SK-N-SH (cell line): Measurements from ENCODE around the gene NTM. TPM values are rescaled to one million over a fixed set of nuclear protein-coding genes. Genes with fewer than 3 reads are reported as not detected.

Experiments used
- CTCF ChIA-PET: fragments of 300-600, 350-600 bp; formaldehyde crosslinking; extraction: SDS; loops from one replicate; lab custom pipeline; 2021; lab: Yijun Ruan, JAX
- POLR2A ChIA-PET: fragments of 350-600 bp; sonication (Branson Sonifier 250); formaldehyde crosslinking; extraction: SDS; loops from one replicate; lab custom pipeline; 2020; ENCODE audit warnings: antibody characterized with exemption, inconsistent platforms; lab: Yijun Ruan, JAX
- DNase-seq: peaks from one replicate; pipeline ENCODE4 v3.0.0; 2012
- H2AFZ ChIP-seq: fragments of 200-600 bp; sonication (generic); 2 replicates; pipeline ENCODE4 v1.8.1; 2016; ENCODE audit warnings: antibody characterized with exemption, mild to moderate bottlenecking, low read depth
- H3F3A ChIP-seq: fragments of 200-600 bp; sonication (generic); replicated peaks from 2 replicates; pipeline ENCODE3; 2016; ENCODE audit warnings: antibody characterized with exemption, mild to moderate bottlenecking; ENCODE audit not compliant: insufficient read depth
- H3K27ac ChIP-seq, 2 experiments: fragments of 200-500 bp in 1 of 2; fragments of 200-600 bp in 1 of 2; sonication (Bioruptor generic) in 1 of 2; sonication (generic), shearing (Covaris generic) in 1 of 2; 2 replicates each; pipeline versions ENCODE4 v1.5.1 to v1.6.1; 2014 to 2016; ENCODE audit warnings: low read depth in 2 of 2, inconsistent platforms in 1 of 2, low read length in 1 of 2, mild to moderate bottlenecking in 1 of 2, mixed read lengths in 1 of 2
- H3K27me3 ChIP-seq: fragments of 200-600 bp; sonication (generic), shearing (Covaris generic); 2 replicates; pipeline ENCODE4 v1.6.1; 2016; ENCODE audit warnings: mixed run types; ENCODE audit not compliant: insufficient read depth
- H3K36me3 ChIP-seq, 2 experiments: fragments of 200-500 bp in 1 of 2; fragments of 200-600 bp in 1 of 2; sonication (Bioruptor generic) in 1 of 2; sonication (generic) in 1 of 2; replicated peaks in 1 of 2; 2 replicates each; pipeline versions ENCODE3 to v1.5.1; 2014 to 2016; ENCODE audit warnings: low read length in 1 of 2, mild to moderate bottlenecking in 1 of 2; ENCODE audit not compliant: insufficient read depth in 2 of 2, control insufficient read depth in 1 of 2
- H3K4me1 ChIP-seq, 2 experiments: fragments of 200-500 bp in 1 of 2; fragments of 200-600 bp in 1 of 2; sonication (Bioruptor generic) in 1 of 2; sonication (generic), shearing (Covaris generic) in 1 of 2; 2 replicates each; pipeline versions ENCODE4 v1.5.1 to v1.6.1; 2014 to 2016; ENCODE audit warnings: low read depth in 1 of 2, low read length in 1 of 2, mixed run types in 1 of 2; ENCODE audit not compliant: insufficient read depth in 2 of 2, control insufficient read depth in 1 of 2
- H3K4me2 ChIP-seq: fragments of 200-600 bp; sonication (generic), shearing (Covaris generic); 2 replicates; pipeline ENCODE4 v1.6.1; 2017; ENCODE audit warnings: mixed run types
- H3K4me3 ChIP-seq, 2 experiments: fragments of 200-500 bp in 1 of 2; fragments of 200-600 bp in 1 of 2; sonication (Bioruptor generic) in 1 of 2; sonication (generic), shearing (Covaris generic) in 1 of 2; 2 replicates each; pipeline versions ENCODE4 v1.5.1 to v1.8.1; 2014 to 2016; ENCODE audit warnings: low read depth in 2 of 2, inconsistent platforms in 1 of 2, low read length in 1 of 2, mild to moderate bottlenecking in 1 of 2, mixed read lengths in 1 of 2, moderate library complexity in 1 of 2
- H3K79me2 ChIP-seq: fragments of 200-600 bp; sonication (generic); 2 replicates; pipeline ENCODE4 v1.8.1; 2017; ENCODE audit warnings: mild to moderate bottlenecking; ENCODE audit not compliant: insufficient read depth
- H3K9ac ChIP-seq: fragments of 200-600 bp; sonication (generic); 2 replicates; pipeline ENCODE4 v1.6.1; 2017; ENCODE audit warnings: mixed run types
- H3K9me2 ChIP-seq: fragments of 200-600 bp; sonication (generic); 2 replicates; pipeline ENCODE4 v1.6.1; 2017; ENCODE audit warnings: mixed run types
- H3K9me3 ChIP-seq: fragments of 200-600 bp; sonication (generic); 2 replicates; pipeline ENCODE4 v1.6.1; 2017; ENCODE audit warnings: mixed run types, mild to moderate bottlenecking, moderate library complexity
- H4K20me1 ChIP-seq: fragments of 200-600 bp; sonication (generic); 2 replicates; pipeline ENCODE4 v1.6.1; 2017; ENCODE audit warnings: mild to moderate bottlenecking, mixed run types; ENCODE audit not compliant: insufficient read depth
- CHD2 ChIP-seq: fragments of 150-350 bp; IDR thresholded peaks from 2 replicates; pipeline ENCODE4 v1.6.1; 2018; ENCODE audit warnings: low read length; ENCODE audit not compliant: partially characterized antibody
- ELF1 ChIP-seq: IDR thresholded peaks from 2 replicates; pipeline ENCODE4 v1.4.0; 2012
- EZH2phosphoT487 ChIP-seq: fragments of 200-600 bp; sonication (generic); IDR thresholded peaks from 2 replicates; pipeline ENCODE4 v1.6.1; 2017; ENCODE audit warnings: low read depth, mixed run types, mild to moderate bottlenecking, antibody characterized with exemption, moderate library complexity, borderline replicate concordance
- FOXJ3 ChIP-seq: sonication (generic); formaldehyde crosslinking; IDR thresholded peaks from 2 replicates; pipeline ENCODE4 v1.5.1; 2020; ENCODE audit warnings: mild to moderate bottlenecking, missing genetic modification reagents
- GABPA ChIP-seq: IDR thresholded peaks from 2 replicates; pipeline ENCODE4 v1.4.0; 2012; ENCODE audit warnings: low read depth, mild to moderate bottlenecking
- GATA2 ChIP-seq: sonication (generic); formaldehyde crosslinking; IDR thresholded peaks from 2 replicates; pipeline ENCODE4 v1.5.0; 2020; ENCODE audit warnings: mild to moderate bottlenecking, missing genetic modification reagents
- JUND ChIP-seq: IDR thresholded peaks from 2 replicates; pipeline ENCODE4 v1.4.0; 2012
- MAX ChIP-seq: IDR thresholded peaks from 2 replicates; pipeline ENCODE4 v1.4.0; 2012; ENCODE audit warnings: low read depth
- NFIC ChIP-seq: IDR thresholded peaks from 2 replicates; pipeline ENCODE4 v1.4.0; 2012; ENCODE audit warnings: borderline replicate concordance
- POLR2AphosphoS5 ChIP-seq: IDR thresholded peaks from 2 replicates; pipeline ENCODE4 v1.6.1; 2012; ENCODE audit warnings: low read depth, low read length
- RAD21 ChIP-seq: IDR thresholded peaks from 2 replicates; pipeline ENCODE4 v1.6.1; 2012; ENCODE audit warnings: mild to moderate bottlenecking, low read length
- RCOR1 ChIP-seq: fragments of 150-350 bp; IDR thresholded peaks from 2 replicates; pipeline ENCODE4 v1.6.1; 2017; ENCODE audit warnings: antibody characterized with exemption, low read length
- SIN3A ChIP-seq: IDR thresholded peaks from 2 replicates; pipeline ENCODE4 v1.6.1; 2012; ENCODE audit warnings: low read depth, mild to moderate bottlenecking, low read length, moderate library complexity, borderline replicate concordance
- SMC3 ChIP-seq: IDR thresholded peaks from 2 replicates; pipeline ENCODE4 v1.6.1; 2012; ENCODE audit warnings: low read depth, low read length, improper control_type of control experiment
- TAF1 ChIP-seq: IDR thresholded peaks from 2 replicates; pipeline ENCODE4 v1.6.1; 2012; ENCODE audit warnings: low read depth, mild to moderate bottlenecking, low read length, moderate library complexity, borderline replicate concordance
- USF1 ChIP-seq: IDR thresholded peaks from 2 replicates; pipeline ENCODE4 v1.4.0; 2012; ENCODE audit warnings: low read depth, borderline replicate concordance
- ZBTB33 ChIP-seq: IDR thresholded peaks from 2 replicates; pipeline ENCODE4 v1.4.0; 2012; ENCODE audit warnings: low read depth, borderline replicate concordance
- WGBS: methylation state at CpG from one replicate; pipeline ENCODE4 v1.1.6; 2017; ENCODE audit warnings: low lambda C conversion rate; 5-methylcytosine and 5-hydroxymethylcytosine counted together
- polyA plus RNA-seq, 3 experiments: library from polyadenylated mRNA; depleted of rRNA; stranded (reverse); fragments of >200 nt; gene quantifications; 2 replicates each; pipeline ENCODE4 v1.2.3, GENCODE V29; 2012

Gene NTM
- polyA plus RNA-seq, 1 of the 3 experiments (the other 2 are of a cell fraction), result 20.0 TPM

GRCh38 chr11:132147464-132147863 lies 777.0 kb downstream of the NTM start:
- H3K9me3 ChIP-seq, result no peaks in the 10 kb centered on the region
- no peak overlapping the region for H3K4me3 ChIP-seq
- no peak overlapping the region for H3K27ac ChIP-seq
- no peak for DNase-seq
- no peaks in the 10 kb centered on the region for H3K4me1 ChIP-seq
- H3K79me2 ChIP-seq, result no peaks in the 10 kb centered on the region
- no peaks in the 10 kb centered on the region for H3F3A ChIP-seq
- no peaks in the 10 kb centered on the region for H3K27me3 ChIP-seq
- 72% methylated on average over 7 of the region's 7 CpGs for WGBS
- POLR2A ChIA-PET, result no interaction called here
- CTCF ChIA-PET, result interaction anchor here (1.3 to 1.4 kb wide), 2 partner anchors 9 to 23 kb away, joined by 3 to 4 read pairs; no protein-coding TSS in a partner anchor
- TF ChIP-seq SIN3A (no peak), MAX (no peak), GABPA (no peak), GATA2 (CRISPR knock-in tag) (no peak), NFIC (no peak), ZBTB33 (no peak), RCOR1 (no peak), TAF1 (no peak), SMC3 (no peak), POLR2AphosphoS5 (no peak), USF1 (no peak), ELF1 (no peak), FOXJ3 (CRISPR knock-in tag) (no peak), RAD21 (no peak)
- TF ChIP-seq, all 33 proteins: peak for 0
- peaks cover 0 to 3% of the 10 kb centered on the region in 2 experiments for H3K36me3 ChIP-seq
- no peak overlapping the region for H3K9ac ChIP-seq
- H3K4me2 ChIP-seq, result no peak overlapping the region
- no peak overlapping the region for H2AFZ ChIP-seq
- H4K20me1 ChIP-seq, result no peaks in the 10 kb centered on the region
- no peaks in the 10 kb centered on the region for H3K9me2 ChIP-seq

- Histone ChIP-seq H2AFZ (no peak overlapping the region), H3K36me3 (no peaks in the 10 kb centered on the region), H3K4me2 (no peak overlapping the region), H3K9me3 (no peaks in the 10 kb centered on the region), H3K79me2 (no peaks in the 10 kb centered on the region), H3K27ac (no peak overlapping the region), H3K4me1 (0 out of 4 replicates have a peak, but pooled peaks cover 0 to 2% of the 10 kb centered on the region in 2 experiments), H3K27me3 (no peaks in the 10 kb centered on the region), H3K4me3 (no peak overlapping the region), H4K20me1 (no peaks in the 10 kb centered on the region), H3K9me2 (no peaks in the 10 kb centered on the region), H3F3A (no peaks in the 10 kb centered on the region), H3K9ac (no peak overlapping the region)
- ChIA-PET POLR2A (no interaction called here), CTCF (no interaction called here)
- DNase-seq, result no peak
- TF ChIP-seq JUND (no peak), EZH2phosphoT487 (no peak), CHD2 (no peak), NFIC (no peak)
- WGBS, result 63% methylated on average over 4 of the region's 4 CpGs
Observed at GRCh38 chr11:132154781-132155180, 784.4 kb downstream of the NTM start.
